ENCODE measurements around the gene RNF150.
A peak's percentile ranks its signal among the peaks of the same experiment; 100 is the strongest.

Gene RNF150

DNA sequence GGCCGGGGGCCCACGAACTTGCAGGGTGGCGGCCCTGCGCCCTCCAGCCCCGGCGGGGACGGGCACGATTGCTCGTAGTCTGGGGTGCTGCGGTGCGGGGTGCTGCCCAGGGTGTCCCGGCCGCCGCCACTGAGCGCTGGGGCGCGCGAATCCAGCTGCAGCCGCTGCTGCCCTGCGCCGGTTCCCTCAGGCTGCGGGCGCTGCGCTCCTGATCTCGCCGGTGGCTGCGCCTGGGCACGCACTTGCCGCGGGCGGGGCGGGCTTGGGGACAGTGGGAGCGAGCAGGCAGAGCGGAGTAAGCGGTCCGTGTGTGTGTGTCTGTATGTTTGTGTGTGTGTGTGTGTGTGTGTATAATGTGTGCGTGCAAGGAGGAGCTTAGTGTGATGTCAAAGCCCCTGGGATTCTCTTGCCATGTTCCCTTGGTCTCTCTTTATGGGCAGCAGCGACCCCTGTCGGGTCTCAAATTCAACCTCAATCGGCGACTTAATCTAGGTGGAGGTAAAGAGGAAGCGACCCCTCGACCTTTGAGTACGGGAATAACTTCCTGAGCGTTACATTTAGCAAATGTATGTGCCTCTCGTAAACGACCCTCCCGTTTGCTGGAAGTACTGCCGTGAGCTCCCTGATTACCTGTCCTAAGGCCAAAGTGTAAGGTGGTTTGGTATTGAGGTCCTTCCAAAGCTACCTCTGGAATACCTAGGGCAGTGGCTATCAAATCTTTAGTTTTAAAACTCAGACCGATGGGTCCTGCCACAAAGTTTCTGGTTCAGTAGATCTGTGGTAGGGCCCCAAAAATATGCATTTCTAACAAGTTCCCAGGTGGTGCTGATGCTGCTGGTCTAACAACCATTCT, at the start of gene RNF150:
RNF150 (minus strand) TSS at position 324 of the 853 bp plus-strand sequence.
- peaks cover 9 to 15% of the 10 kb centered on the region in 2 experiments for H3K4me1 ChIP-seq (ENCODE audit: control insufficient read depth in 1 of 2, insufficient read depth in 1 of 2, low read depth in 1 of 2, low read length in 1 of 2)
- peak within 1 kb of the TSS; percentile 26 to 47 for H3K4me3 ChIP-seq (ENCODE audit: low read depth in 1 of 2, low read length in 1 of 2)
- TF ChIP-seq, protein P1, sequence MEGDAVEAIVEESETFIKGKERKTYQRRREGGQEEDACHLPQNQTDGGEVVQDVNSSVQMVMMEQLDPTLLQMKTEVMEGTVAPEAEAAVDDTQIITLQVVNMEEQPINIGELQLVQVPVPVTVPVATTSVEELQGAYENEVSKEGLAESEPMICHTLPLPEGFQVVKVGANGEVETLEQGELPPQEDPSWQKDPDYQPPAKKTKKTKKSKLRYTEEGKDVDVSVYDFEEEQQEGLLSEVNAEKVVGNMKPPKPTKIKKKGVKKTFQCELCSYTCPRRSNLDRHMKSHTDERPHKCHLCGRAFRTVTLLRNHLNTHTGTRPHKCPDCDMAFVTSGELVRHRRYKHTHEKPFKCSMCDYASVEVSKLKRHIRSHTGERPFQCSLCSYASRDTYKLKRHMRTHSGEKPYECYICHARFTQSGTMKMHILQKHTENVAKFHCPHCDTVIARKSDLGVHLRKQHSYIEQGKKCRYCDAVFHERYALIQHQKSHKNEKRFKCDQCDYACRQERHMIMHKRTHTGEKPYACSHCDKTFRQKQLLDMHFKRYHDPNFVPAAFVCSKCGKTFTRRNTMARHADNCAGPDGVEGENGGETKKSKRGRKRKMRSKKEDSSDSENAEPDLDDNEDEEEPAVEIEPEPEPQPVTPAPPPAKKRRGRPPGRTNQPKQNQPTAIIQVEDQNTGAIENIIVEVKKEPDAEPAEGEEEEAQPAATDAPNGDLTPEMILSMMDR (IDR thresholded peaks at IDR 0.05), result no peak
- H3K9me3 ChIP-seq, result no peaks in the 10 kb centered on the region
- H3K27ac ChIP-seq, result no peak within 1 kb of the TSS
- no peaks in the 10 kb centered on the region for H3K36me3 ChIP-seq
- H3K27me3 ChIP-seq, result peaks cover 100% of the 10 kb centered on the region

DNA sequence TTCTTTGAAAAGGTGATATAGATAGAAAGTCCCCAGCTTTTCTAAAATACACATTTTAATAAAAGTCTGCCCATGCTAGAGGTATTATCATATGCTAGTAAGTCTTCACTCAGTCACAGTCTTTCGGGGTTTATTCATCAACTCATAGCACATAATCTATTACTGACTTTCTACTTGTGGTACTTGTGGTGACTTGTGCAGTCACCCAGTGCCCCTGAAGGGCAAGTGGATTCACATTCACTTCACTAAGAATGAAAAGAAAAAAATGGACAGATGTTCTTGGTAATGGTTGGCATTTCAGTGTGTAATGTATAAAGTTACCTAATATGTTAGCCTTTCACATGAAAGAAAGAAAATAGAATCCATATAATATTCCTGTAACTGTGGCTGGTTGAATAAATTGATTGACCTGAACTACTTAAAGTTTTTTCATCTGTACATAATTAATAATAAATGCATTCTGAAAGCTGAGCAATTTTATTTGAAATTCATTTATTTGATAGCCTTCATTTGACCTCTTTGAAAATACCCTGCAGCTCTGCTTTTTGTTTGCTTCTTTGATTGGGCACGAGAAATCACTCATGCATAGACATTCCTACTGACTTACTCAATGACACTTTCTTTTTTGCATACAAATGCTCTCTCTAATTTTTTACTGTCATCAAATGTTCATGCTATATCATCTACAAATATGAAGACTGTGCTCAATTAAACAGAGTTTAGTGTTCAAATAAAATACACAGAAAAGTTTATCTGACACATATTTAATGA, 47.9 kb upstream of the RNF150 start:
- Histone ChIP-seq H3K4me1 (ENCODE audit: control insufficient read depth in 1 of 2, insufficient read depth in 1 of 2, low read depth in 1 of 2, low read length in 1 of 2) (no peaks in the 10 kb centered on the region), H3K36me3 (no peaks in the 10 kb centered on the region)
- TF ChIP-seq, protein P1 (IDR thresholded peaks at IDR 0.05), result no peak

DNA sequence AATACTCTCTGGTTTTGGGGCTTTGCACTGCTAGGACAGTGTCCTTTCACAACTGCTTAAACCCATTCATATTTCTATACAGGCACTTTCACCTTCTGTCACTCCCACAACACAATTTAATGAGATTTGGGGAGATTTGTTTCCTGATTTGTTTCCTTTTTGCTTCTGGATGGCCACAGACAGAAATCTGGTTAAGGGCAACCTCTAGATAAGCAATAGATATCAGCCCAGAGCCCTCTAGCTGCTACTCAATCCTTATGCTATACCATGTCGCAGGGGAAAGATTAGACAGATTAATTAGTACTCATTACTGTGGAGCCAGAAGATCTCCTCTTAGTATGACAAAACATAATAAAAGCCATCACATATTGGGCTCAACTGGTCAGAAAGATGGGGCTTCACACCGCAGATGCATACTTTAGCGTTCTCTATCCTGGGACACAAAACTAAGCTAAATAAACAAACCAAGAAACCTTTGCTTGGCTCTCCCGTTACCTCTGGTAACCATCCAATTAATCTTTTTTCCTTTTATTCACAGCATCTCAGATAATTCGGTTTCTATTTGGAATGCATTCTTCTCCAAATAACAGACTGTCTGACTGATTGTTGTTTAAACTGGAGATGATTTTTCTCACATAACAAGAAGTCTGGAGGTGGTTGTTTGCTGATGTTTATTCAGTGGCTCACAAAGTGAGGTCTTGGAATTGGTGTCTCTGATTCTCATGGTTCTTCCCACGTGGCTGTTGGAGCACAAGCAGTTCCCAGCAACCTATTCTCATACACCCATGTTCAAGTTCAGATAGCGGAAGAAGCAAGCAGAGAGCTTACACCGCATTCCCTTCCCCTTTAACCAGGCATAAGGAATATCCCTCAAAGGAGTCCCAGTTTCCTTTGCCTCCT, 46.5 kb upstream of the RNF150 start:
- H3K4me1 ChIP-seq (ENCODE audit: control insufficient read depth in 1 of 2, insufficient read depth in 1 of 2, low read depth in 1 of 2, low read length in 1 of 2), result no peaks in the 10 kb centered on the region
- H3K27me3 ChIP-seq, result no peaks in the 10 kb centered on the region
- TF ChIP-seq, protein P1 (IDR thresholded peaks at IDR 0.05), result no peak

More for the DNA sequence above, 47.9 kb upstream of the RNF150 start:
- H3K4me3 ChIP-seq (ENCODE audit: low read depth in 1 of 2, low read length in 1 of 2), result no peak overlapping the region
- H3K9me3 ChIP-seq, result no peaks in the 10 kb centered on the region
- H3K27ac ChIP-seq, result no peak overlapping the region
- H3K27me3 ChIP-seq, result no peaks in the 10 kb centered on the region

DNA sequence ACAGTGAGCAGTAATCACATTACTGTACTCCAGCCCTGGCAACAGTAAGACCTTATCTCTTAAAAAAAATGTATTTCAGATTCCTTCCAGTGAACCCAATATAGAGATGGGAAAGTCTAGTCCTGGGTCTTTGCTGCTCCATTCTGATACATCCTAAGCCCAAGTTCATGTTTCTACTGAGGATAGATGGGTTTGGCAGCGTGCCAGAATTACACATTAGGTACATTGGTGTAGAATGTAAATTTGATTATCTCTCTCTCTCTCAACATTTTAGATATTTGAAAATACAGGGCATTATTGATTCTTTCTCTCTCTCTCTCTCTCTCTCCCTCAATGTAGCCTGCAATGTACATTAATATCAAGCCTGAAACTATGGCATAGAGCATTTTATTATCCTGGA, 43.9 kb upstream of the RNF150 start:
- Histone ChIP-seq H3K4me1 (ENCODE audit: control insufficient read depth in 1 of 2, insufficient read depth in 1 of 2, low read depth in 1 of 2, low read length in 1 of 2) (no peaks in the 10 kb centered on the region), H3K9me3 (no peaks in the 10 kb centered on the region), H3K36me3 (no peaks in the 10 kb centered on the region), H3K27me3 (no peaks in the 10 kb centered on the region), H3K4me3 (ENCODE audit: low read depth in 1 of 2, low read length in 1 of 2) (no peak overlapping the region), H3K27ac (no peak overlapping the region)
- TF ChIP-seq, protein P1 (IDR thresholded peaks at IDR 0.05), result no peak

More for the DNA sequence above, 46.5 kb upstream of the RNF150 start:
- Histone ChIP-seq H3K27ac (no peak overlapping the region), H3K4me3 (ENCODE audit: low read depth in 1 of 2, low read length in 1 of 2) (no peak overlapping the region), H3K9me3 (no peaks in the 10 kb centered on the region), H3K36me3 (no peaks in the 10 kb centered on the region)

DNA sequence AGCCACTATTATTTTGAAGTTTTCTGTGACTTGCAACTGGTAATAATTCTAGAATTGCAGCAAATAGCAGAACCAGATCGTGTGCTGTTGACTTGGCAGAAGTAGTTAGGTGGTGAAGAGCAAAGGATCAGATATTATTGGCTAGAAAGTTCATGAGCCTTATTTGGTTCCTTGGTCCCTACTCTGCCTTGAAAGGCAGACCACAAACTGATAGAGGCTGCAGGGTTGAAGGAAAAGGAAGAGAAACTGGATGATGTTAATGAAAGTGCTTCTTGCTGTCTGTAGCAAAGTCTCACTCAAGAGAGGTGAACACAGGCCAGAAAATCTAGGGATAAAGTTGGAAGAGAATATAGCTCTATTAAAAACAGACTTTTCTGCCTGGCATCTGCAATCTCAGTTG, 41.2 kb upstream of the RNF150 start:
- Histone ChIP-seq H3K36me3 (no peaks in the 10 kb centered on the region), H3K27ac (no peak overlapping the region), H3K27me3 (no peaks in the 10 kb centered on the region), H3K4me1 (ENCODE audit: control insufficient read depth in 1 of 2, insufficient read depth in 1 of 2, low read depth in 1 of 2, low read length in 1 of 2) (no peaks in the 10 kb centered on the region), H3K4me3 (ENCODE audit: low read depth in 1 of 2, low read length in 1 of 2) (no peak overlapping the region), H3K9me3 (no peaks in the 10 kb centered on the region)
- TF ChIP-seq, protein P1 (IDR thresholded peaks at IDR 0.05), result no peak
